Thymus (tissue), 11 donors: ENCODE results near the gene KIF16B. TPM values are rescaled to one million over a fixed set of nuclear protein-coding genes. Genes with fewer than 3 reads are reported as not detected.

Experiments used
- DNase-seq, 9 donors: peaks; one replicate each; pipeline ENCODE4 v3.0.0-alpha.2; 2013; ENCODE audit warnings: low spot score in 9 of 9, low read depth in 6 of 9, missing footprints in 1 of 9
- H3K27ac ChIP-seq, 2 donors: one replicate each; pipeline ENCODE4 v1.5.1; 2013; ENCODE audit warnings: control low read depth in 1 of 2, low read depth in 1 of 2, low read length in 1 of 2, mild to moderate bottlenecking in 1 of 2, moderate library complexity in 1 of 2
- H3K27me3 ChIP-seq, 2 donors: one replicate each; pipeline ENCODE4 v1.5.1; 2013; ENCODE audit warnings: low read length in 1 of 2; ENCODE audit not compliant: control insufficient read depth in 2 of 2, insufficient read depth in 1 of 2
- H3K36me3 ChIP-seq, 2 donors: one replicate each; pipeline ENCODE4 v1.5.1; 2013; ENCODE audit warnings: low read length in 1 of 2, mild to moderate bottlenecking in 1 of 2, moderate library complexity in 1 of 2; ENCODE audit not compliant: control insufficient read depth in 2 of 2, insufficient read depth in 2 of 2
- H3K4me1 ChIP-seq, 2 donors: one replicate each; pipeline ENCODE4 v1.5.1; 2013; ENCODE audit warnings: low read length in 2 of 2; ENCODE audit not compliant: control insufficient read depth in 2 of 2, insufficient read depth in 2 of 2
- H3K4me3 ChIP-seq, 2 donors: one replicate each; pipeline ENCODE4 v1.5.1; 2013; ENCODE audit warnings: low read length in 2 of 2, control low read depth in 1 of 2, mild to moderate bottlenecking in 1 of 2
- H3K9me3 ChIP-seq, 2 donors: one replicate each; pipeline ENCODE4 v1.5.1; 2013; ENCODE audit warnings: low read length in 1 of 2, mild to moderate bottlenecking in 1 of 2; ENCODE audit not compliant: control insufficient read depth in 2 of 2, insufficient read depth in 1 of 2
- WGBS: extraction: QIAGEN DNeasy Blood & Tissue Kit; methylation state at CpG from one replicate; pipeline ENCODE4 v1.1.7; 2013; 5-methylcytosine and 5-hydroxymethylcytosine counted together
- polyA plus RNA-seq: library from polyadenylated mRNA; stranded (reverse); fragments of 200-250 nt; gene quantifications from one replicate; pipeline ENCODE4 v1.2.3, GENCODE V29; 2013
- total RNA-seq: library from RNA; stranded (reverse); fragments of 120-200 nt; gene quantifications from one replicate; pipeline ENCODE4 v1.2.4, GENCODE V29; 2013
- donor health status: healthy.

The KIF16B gene
- total and polyA plus RNA-seq, 2 donors = 5.2 to 6.7 TPM

DNA sequence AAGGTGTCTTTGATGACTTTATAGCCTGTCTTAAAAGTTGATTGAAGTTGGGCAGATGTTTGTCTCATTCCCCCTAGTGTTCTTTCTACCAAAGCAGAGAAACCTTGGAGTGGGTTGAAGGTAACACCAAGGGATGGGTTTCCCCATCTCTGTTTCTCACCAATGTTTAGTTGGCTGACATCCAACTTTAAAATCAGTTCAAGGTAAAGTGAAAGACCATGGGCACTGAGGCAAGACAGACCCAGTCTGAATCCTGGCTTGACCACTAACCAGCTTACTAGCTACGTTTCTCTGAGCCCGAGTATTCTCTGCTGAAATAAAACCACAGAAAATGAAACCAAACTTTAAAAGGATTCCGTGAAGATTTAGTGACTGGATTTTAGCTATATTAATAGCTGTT, 258.9 kb downstream of the KIF16B start:
- H3K36me3 ChIP-seq = no peaks in the 10 kb centered on the region
- DNase-seq = no peak
- WGBS = 89% methylated on average over 3 of the region's 3 CpGs

DNA sequence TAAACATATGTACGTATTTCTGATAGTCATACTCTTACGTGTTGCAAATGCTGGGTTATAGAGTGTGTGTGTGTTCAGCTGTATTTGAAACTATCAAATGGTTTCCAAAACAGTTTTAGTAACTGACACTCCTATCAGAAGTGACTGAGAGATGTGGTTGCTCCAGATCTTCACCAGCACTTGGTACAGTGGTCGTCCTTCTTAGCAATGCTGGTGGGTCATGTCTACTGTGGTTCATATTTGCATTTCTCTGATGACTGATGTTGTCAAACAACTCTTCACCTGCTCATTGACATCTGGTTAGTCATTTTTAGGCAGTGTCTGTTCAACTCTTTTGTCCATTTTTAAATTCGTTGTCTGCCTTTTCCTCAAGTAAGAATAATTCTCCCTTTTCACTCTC, 259.3 kb downstream of the KIF16B start:
- Histone ChIP-seq H3K27ac (no peak overlapping the region), H3K27me3 (no peaks in the 10 kb centered on the region), H3K9me3 (no peaks in the 10 kb centered on the region), H3K4me1 (no peaks in the 10 kb centered on the region), H3K4me3 (no peak overlapping the region), H3K36me3 (no peaks in the 10 kb centered on the region)
- 73% methylated on average over 4 of the region's 4 CpGs for WGBS
- DNase-seq = no peak

More for the DNA sequence above, 258.9 kb downstream of the KIF16B start:
- Histone ChIP-seq H3K4me1 (no peaks in the 10 kb centered on the region), H3K27me3 (no peaks in the 10 kb centered on the region), H3K9me3 (no peaks in the 10 kb centered on the region), H3K4me3 (no peak overlapping the region), H3K27ac (no peak overlapping the region)

DNA sequence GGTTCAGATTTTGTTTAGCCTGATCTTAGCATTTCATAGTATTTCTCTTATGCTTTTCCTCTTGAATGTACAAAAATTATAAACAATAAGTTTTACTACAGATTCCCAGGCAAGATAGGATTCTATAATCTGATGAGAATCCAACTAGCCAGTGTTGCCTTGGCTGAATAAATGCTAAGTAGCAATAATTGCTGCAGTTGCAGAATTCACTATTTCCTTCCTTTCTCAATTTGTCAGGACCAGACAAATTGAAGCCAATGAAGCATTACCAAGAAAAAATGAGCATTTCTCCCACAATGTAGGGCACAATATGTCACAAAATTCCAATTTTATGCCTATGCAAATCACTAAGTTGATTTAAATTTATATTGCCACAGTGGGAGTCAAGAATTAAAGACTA, 260.2 kb downstream of the KIF16B start:
- H3K4me1 ChIP-seq = no peaks in the 10 kb centered on the region
- no peaks in the 10 kb centered on the region for H3K36me3 ChIP-seq
- no peak overlapping the region for H3K4me3 ChIP-seq
- H3K27ac ChIP-seq = no peak overlapping the region
- DNase-seq = no peak
- no peaks in the 10 kb centered on the region for H3K27me3 ChIP-seq
- no peaks in the 10 kb centered on the region for H3K9me3 ChIP-seq

DNA sequence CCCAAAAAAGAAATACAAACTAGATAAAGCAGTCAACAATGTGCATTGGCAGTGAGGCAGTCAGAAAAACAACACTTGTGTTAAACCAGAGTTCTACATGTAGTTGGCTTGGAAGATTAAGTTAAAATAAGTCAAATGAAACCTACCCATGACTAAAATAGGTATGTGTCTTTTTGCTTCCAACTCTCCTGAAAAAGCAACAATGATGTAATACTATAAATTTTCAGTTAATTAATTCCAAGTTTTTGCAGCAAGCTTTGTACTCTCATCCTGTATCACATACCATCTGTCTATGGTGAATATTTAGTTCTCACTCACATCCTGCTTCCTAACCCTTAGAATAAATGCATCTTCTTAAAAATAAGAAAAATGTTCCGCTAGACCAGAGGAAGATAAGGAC, 261.5 kb downstream of the KIF16B start:
- Histone ChIP-seq H3K4me3 (no peak overlapping the region), H3K36me3 (no peaks in the 10 kb centered on the region), H3K4me1 (no peaks in the 10 kb centered on the region), H3K9me3 (no peaks in the 10 kb centered on the region), H3K27me3 (no peaks in the 10 kb centered on the region), H3K27ac (no peak overlapping the region)
- whole genome bisulfite sequencing = 99% methylated on average over 1 of the region's 1 CpG
- DNase-seq = no peak

DNA sequence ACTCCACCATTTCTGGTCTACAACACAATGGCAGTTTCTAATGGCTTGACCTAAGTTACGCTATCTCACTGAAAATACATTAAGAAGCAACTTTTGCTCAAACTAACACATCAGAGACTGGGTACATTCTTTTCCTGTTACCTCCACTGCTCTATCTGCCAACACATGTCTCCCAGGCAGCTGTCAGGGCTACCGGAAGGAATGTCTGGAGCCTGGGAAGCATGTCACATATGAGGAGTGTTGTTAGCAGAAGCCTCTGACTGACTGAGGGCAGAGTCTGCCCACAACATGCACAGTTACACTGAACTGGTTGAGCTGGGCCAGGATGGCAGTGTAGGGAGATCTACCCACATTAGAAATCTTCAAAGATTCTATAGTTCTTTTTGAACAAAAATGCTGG, 264.5 kb downstream of the KIF16B start:
- Histone ChIP-seq H3K4me3 (no peak overlapping the region), H3K27me3 (no peaks in the 10 kb centered on the region), H3K27ac (no peak overlapping the region), H3K9me3 (no peaks in the 10 kb centered on the region), H3K4me1 (no peaks in the 10 kb centered on the region), H3K36me3 (no peaks in the 10 kb centered on the region)
- WGBS = 97% methylated on average over 2 of the region's 2 CpGs
- no peak for DNase-seq

DNA sequence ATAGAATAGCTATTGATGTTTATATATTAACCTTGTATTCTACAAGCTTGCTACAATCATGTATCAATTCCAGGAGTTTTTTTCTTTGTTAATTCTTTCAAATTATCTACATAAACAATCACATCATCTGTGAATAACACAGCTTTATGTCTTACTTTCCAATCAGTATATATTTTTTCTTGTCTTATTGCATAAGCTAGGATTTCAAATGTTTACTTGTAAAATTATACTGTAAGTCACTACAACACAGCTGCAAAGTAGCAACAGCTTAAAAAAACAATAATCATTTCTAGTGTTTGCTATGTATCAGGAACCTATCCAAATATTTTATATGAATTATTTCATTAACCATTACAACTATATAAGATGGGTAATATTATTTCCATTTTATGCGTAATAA, 270.4 kb downstream of the KIF16B start:
- WGBS = 0% methylated on average over 1 of the region's 1 CpG
- Histone ChIP-seq H3K27me3 (no peaks in the 10 kb centered on the region), H3K4me1 (no peaks in the 10 kb centered on the region), H3K27ac (no peak overlapping the region), H3K36me3 (no peaks in the 10 kb centered on the region), H3K4me3 (no peak overlapping the region), H3K9me3 (no peaks in the 10 kb centered on the region)
- DNase-seq = no peak

DNA sequence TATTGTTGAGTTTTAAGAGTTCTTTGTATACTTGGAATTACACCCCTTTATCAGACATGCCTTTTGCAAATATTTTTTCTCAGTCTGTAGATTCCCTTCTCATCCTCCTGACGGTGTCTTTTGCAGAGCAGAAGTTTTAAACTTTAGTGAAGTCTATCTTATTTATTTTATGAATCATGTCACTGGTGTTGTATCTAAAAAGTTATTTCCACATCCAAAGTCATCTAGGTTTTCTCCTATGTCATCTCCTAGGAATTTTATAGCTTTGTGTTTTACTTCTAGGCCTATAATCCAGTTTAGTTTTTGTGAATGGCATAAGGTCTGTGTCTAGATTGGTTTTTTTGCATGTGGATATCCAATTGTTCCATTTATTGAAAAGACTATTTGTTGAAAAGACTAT, 271.3 kb downstream of the KIF16B start:
- 56% methylated on average over 1 of the region's 1 CpG for WGBS
- DNase-seq = no peak
- Histone ChIP-seq H3K27ac (no peak overlapping the region), H3K4me3 (no peak overlapping the region), H3K4me1 (no peaks in the 10 kb centered on the region), H3K36me3 (no peaks in the 10 kb centered on the region), H3K27me3 (no peaks in the 10 kb centered on the region), H3K9me3 (no peaks in the 10 kb centered on the region)

DNA sequence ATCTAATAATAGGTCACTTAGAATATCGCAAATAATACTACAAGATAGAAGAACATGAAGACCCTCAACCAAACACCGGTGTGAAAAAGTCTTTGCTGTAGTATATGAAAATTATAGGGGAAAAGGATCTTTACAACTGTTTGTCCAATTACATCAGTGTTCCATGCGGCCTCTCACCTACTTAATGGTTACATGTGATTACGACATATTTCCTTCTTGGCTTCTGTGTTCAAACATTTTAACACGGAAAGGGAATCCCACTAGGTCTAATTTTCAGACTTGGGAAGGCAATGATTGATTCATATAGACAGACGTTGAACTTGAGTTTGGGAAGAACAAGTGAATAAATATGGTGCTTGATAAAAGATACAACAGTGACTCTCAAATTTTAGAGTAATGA, 273.4 kb downstream of the KIF16B start:
- H3K9me3 ChIP-seq = no peaks in the 10 kb centered on the region
- H3K4me3 ChIP-seq = no peak overlapping the region
- no peak overlapping the region for H3K27ac ChIP-seq
- no peak for DNase-seq
- no peaks in the 10 kb centered on the region for H3K4me1 ChIP-seq
- 97% methylated on average over 6 of the region's 6 CpGs for WGBS
- H3K36me3 ChIP-seq = no peaks in the 10 kb centered on the region
- no peaks in the 10 kb centered on the region for H3K27me3 ChIP-seq

DNA sequence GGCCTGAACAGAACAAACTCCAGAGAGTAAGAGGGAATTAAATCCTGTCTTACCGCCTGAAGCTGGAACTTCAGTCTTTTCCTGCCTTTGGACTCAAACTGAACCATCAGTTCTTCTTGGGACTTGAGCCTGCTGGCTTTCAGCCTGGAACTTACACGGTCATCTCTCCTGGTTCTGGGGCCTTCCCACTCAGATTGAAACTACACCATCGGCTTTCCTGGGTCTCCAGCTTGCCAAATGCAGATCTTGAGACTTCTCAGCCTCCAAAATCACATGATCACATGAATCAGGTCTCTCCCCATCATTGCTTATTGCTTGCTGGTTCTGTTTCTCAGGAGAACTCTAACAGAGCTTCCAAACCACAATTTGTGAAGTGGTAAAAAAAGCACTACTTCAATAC, 276.3 kb downstream of the KIF16B start:
- Histone ChIP-seq H3K9me3 (no peaks in the 10 kb centered on the region), H3K27ac (no peak overlapping the region), H3K36me3 (no peaks in the 10 kb centered on the region), H3K4me1 (no peaks in the 10 kb centered on the region), H3K4me3 (no peak overlapping the region), H3K27me3 (no peaks in the 10 kb centered on the region)
- DNase-seq = no peak
- WGBS = 93% methylated on average over 3 of the region's 3 CpGs

DNA sequence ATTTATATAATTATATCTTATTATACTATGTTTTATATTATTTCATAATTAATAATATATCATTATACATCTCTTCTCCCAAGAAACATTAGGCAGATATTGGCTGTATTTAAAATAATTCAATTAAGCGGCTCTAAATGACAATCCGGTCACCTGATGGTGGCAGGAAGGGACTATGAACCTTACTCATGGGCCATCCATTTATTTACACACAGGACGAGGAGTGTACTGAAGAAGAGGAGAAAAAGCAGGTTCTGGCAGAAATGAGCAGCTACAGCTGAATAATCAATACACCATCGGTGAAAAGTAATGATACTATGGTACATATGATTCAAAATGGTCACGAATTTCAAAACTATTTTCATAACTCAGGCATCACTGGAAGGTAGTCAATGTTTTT, 277.7 kb downstream of the KIF16B start:
- H3K27ac ChIP-seq = no peak overlapping the region
- WGBS = 75% methylated on average over 5 of the region's 5 CpGs
- no peaks in the 10 kb centered on the region for H3K4me1 ChIP-seq
- no peak overlapping the region for H3K4me3 ChIP-seq
- H3K27me3 ChIP-seq = no peaks in the 10 kb centered on the region
- no peaks in the 10 kb centered on the region for H3K9me3 ChIP-seq
- no peak for DNase-seq
- no peaks in the 10 kb centered on the region for H3K36me3 ChIP-seq
